Liver (tissue), 9 donors: ENCODE data around the gene MOV10L1. TPM values are rescaled to one million over a fixed set of nuclear protein-coding genes. Genes with fewer than 3 reads are reported as not detected.

Source experiments
- DNase-seq: peaks from one replicate; pipeline ENCODE4 v3.0.0-alpha.2; 2017; ENCODE audit warnings: low spot score
- H3K27ac ChIP-seq, 2 donors: one replicate each; pipeline ENCODE4 v1.7.0; 2013; ENCODE audit warnings: inconsistent platforms in 2 of 2, low read length in 2 of 2, control low read depth in 1 of 2, low read depth in 1 of 2, mild to moderate bottlenecking in 1 of 2
- H3K27me3 ChIP-seq, 4 donors: one replicate each; pipeline versions ENCODE4 v1.6.1 to v1.7.0; 2013; ENCODE audit warnings: low read length in 3 of 4, inconsistent platforms in 1 of 4, mild to moderate bottlenecking in 1 of 4, moderate library complexity in 1 of 4; ENCODE audit not compliant: control insufficient read depth in 4 of 4, insufficient read depth in 4 of 4
- H3K36me3 ChIP-seq, 4 donors: one replicate each; pipeline versions ENCODE4 v1.6.1 to v1.7.0; 2013; ENCODE audit warnings: low read length in 3 of 4, mild to moderate bottlenecking in 3 of 4, low read depth in 1 of 4, moderate library complexity in 1 of 4; ENCODE audit not compliant: control insufficient read depth in 4 of 4, insufficient read depth in 3 of 4
- H3K4me1 ChIP-seq, 4 donors: one replicate each; pipeline versions ENCODE4 v1.6.1 to v1.7.0; 2013; ENCODE audit warnings: low read length in 3 of 4, mild to moderate bottlenecking in 3 of 4, moderate library complexity in 1 of 4; ENCODE audit not compliant: control insufficient read depth in 4 of 4, insufficient read depth in 4 of 4
- H3K4me3 ChIP-seq, 3 donors: one replicate each; pipeline versions ENCODE4 v1.6.1 to v1.7.0; 2013; ENCODE audit warnings: low read length in 3 of 3, control low read depth in 1 of 3, low read depth in 1 of 3, mild to moderate bottlenecking in 1 of 3
- H3K9ac ChIP-seq, 2 donors: one replicate each; pipeline ENCODE4 v1.7.0; 2013; ENCODE audit warnings: low read length in 2 of 2, mild to moderate bottlenecking in 2 of 2, moderate library complexity in 2 of 2, control low read depth in 1 of 2, low read depth in 1 of 2
- H3K9me3 ChIP-seq, 4 donors: one replicate each; pipeline versions ENCODE4 v1.6.1 to v1.7.0; 2013; ENCODE audit warnings: low read length in 3 of 4; ENCODE audit not compliant: control insufficient read depth in 4 of 4
- ATF3 ChIP-seq: IDR thresholded peaks from 2 replicates; pipeline ENCODE4 v1.6.1; 2016; ENCODE audit warnings: antibody characterized with exemption
- EGR1 ChIP-seq, 2 donors: IDR thresholded peaks; 2 replicates each; pipeline ENCODE4 v1.6.1; 2016 to 2018; ENCODE audit warnings: antibody characterized with exemption in 2 of 2, low read depth in 2 of 2
- FOXA1 ChIP-seq: IDR thresholded peaks from 2 replicates; pipeline ENCODE4 v1.6.1; 2016; ENCODE audit warnings: antibody characterized with exemption
- HNF4A ChIP-seq, 2 donors: conservative IDR thresholded peaks; 2 replicates each; pipeline ENCODE4 v1.6.1; 2016; ENCODE audit warnings: antibody characterized with exemption in 2 of 2, mild to moderate bottlenecking in 2 of 2
- HNF4G ChIP-seq: IDR thresholded peaks from 2 replicates; pipeline ENCODE4 v1.6.1; 2016; ENCODE audit warnings: antibody characterized with exemption
- MAX ChIP-seq: IDR thresholded peaks from 2 replicates; pipeline ENCODE4 v1.6.1; 2016; ENCODE audit warnings: antibody characterized with exemption
- REST ChIP-seq: IDR thresholded peaks from 2 replicates; pipeline ENCODE4 v1.6.1; 2016; ENCODE audit warnings: antibody characterized with exemption, mild to moderate bottlenecking
- RXRA ChIP-seq, 2 donors: IDR thresholded peaks; 2 replicates each; pipeline ENCODE4 v1.6.1; 2017 to 2018; ENCODE audit warnings: antibody characterized with exemption in 2 of 2, mild to moderate bottlenecking in 1 of 2
- SP1 ChIP-seq: IDR thresholded peaks from 2 replicates; pipeline ENCODE4 v1.6.1; 2018; ENCODE audit warnings: antibody characterized with exemption, mild to moderate bottlenecking
- YY1 ChIP-seq: IDR thresholded peaks from 2 replicates; pipeline ENCODE4 v1.6.1; 2016; ENCODE audit warnings: antibody characterized with exemption, mild to moderate bottlenecking
- ZBTB33 ChIP-seq: IDR thresholded peaks from 2 replicates; pipeline ENCODE4 v1.6.1; 2016; ENCODE audit warnings: antibody characterized with exemption
- WGBS: extraction: QIAGEN DNeasy Blood & Tissue Kit; methylation state at CpG from one replicate; pipeline ENCODE4 v1.1.7; 2013; 5-methylcytosine and 5-hydroxymethylcytosine counted together
- polyA plus RNA-seq, 2 donors: library from polyadenylated mRNA; stranded (reverse) in 1 of 2; unstranded in 1 of 2; fragments of 200-250 nt in 1 of 2; fragments of >200 nt in 1 of 2; fragmentation: Nextera tagmentation in 1 of 2; extraction: Ambion mirVana in 1 of 2; gene quantifications; one replicate each; pipeline versions ENCODE4 v1.2.1 to v1.2.3, GENCODE V29; 2013 to 2015
- total RNA-seq, 2 donors: library from RNA; depleted of rRNA; stranded (reverse); fragments of >200 nt; gene quantifications; one replicate each; pipeline ENCODE4 v1.2.3, GENCODE V29; 2014
- donor health status: healthy.
- donor health status: healthy.
- donor health status: healthy.
- donor health status: healthy.
- donor health status: healthy.

The MOV10L1 gene
- total and polyA plus RNA-seq, 4 donors, result 0.07 to 0.47 (median 0.17) TPM

GRCh38 chr22:50114221-50115021 lies 24.6 kb downstream of the MOV10L1 start:
- Histone ChIP-seq H3K27ac (no peak overlapping the region), H3K9ac (no peak overlapping the region), H3K9me3 (no peaks in the 10 kb centered on the region), H3K4me3 (no peak overlapping the region), H3K27me3 (no peaks in the 10 kb centered on the region), H3K4me1 (peaks cover 4 to 10% (median 8%) of the 10 kb centered on the region in 4 donors), H3K36me3 (no peaks in the 10 kb centered on the region)
- WGBS, result 82% methylated on average over 19 of the region's 19 CpGs
- DNase-seq, result no peak
- TF ChIP-seq ATF3 (no peak), MAX (no peak), HNF4G (no peak), HNF4A (conservative IDR thresholded peaks at IDR 0.05) (no peak), ZBTB33 (no peak)

- no peak overlapping the region for H3K27ac ChIP-seq
- H3K9ac ChIP-seq, result no peak overlapping the region
- H3K27me3 ChIP-seq, result no peaks in the 10 kb centered on the region
- H3K9me3 ChIP-seq, result no peaks in the 10 kb centered on the region
- H3K4me3 ChIP-seq, result no peak overlapping the region
- H3K4me1 ChIP-seq, result peaks cover 7 to 20% (median 12%) of the 10 kb centered on the region in 4 donors
- no peak for DNase-seq
- WGBS, result 78% methylated on average over 10 of the region's 10 CpGs
- no peaks in the 10 kb centered on the region for H3K36me3 ChIP-seq
- TF ChIP-seq HNF4G (no peak), REST (no peak)
Measured at GRCh38 chr22:50115693-50116092, 25.9 kb downstream of the MOV10L1 start.

GRCh38 chr22:50117168-50117762 lies 27.5 kb downstream of the MOV10L1 start:
- TF ChIP-seq MAX (no peak), YY1 (no peak), FOXA1 (no peak), ATF3 (no peak), EGR1 (IDR thresholded peaks at IDR 0.05; ENCODE audit: low read depth in 2 of 2) (no peak), SP1 (no peak), RXRA (IDR thresholded peaks at IDR 0.05) (no peak), REST (no peak)
- Histone ChIP-seq H3K4me3 (no peak overlapping the region), H3K36me3 (no peaks in the 10 kb centered on the region), H3K9me3 (no peaks in the 10 kb centered on the region), H3K27me3 (no peaks in the 10 kb centered on the region), H3K27ac (no peak overlapping the region), H3K9ac (no peak overlapping the region), H3K4me1 (peaks cover 7 to 24% (median 16%) of the 10 kb centered on the region in 4 donors)
- no peak for DNase-seq
- WGBS, result 91% methylated on average over 19 of the region's 19 CpGs
